ENCODE data around the gene GPR27.

Gene GPR27

DNA sequence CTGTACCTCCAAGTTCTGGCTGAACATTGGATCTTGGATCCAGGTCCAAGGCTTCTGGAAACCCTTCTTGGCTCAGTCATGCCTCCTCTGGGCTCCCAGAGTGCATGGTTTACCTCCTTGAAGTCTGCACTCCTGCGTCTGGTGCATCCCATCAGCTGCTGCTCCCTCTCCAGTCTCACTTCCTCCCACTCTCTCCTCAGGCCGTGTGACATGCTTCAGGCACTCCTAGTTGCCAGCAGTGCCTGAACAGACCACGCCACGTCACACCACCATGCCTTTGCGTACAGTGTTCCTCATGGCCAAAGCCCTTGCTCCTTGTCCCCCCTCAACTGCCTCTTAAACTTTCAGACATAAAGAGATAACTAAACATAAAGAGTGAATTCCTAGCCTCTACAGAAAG is 5.7 kb downstream of the GPR27 start:
- Mint-ChIP-seq H3K4me3 (no peak overlapping the region), H3K27ac (no peak overlapping the region), H3K36me3 (peaks cover 7% of the 10 kb centered on the region), H3K4me1 (peaks cover 6% of the 10 kb centered on the region), H3K9me3 (no peaks in the 10 kb centered on the region)
- DNase-seq (ENCODE audit: low spot score in 2 of 2): no peak
- ATAC-seq: peak; percentile 24

DNA sequence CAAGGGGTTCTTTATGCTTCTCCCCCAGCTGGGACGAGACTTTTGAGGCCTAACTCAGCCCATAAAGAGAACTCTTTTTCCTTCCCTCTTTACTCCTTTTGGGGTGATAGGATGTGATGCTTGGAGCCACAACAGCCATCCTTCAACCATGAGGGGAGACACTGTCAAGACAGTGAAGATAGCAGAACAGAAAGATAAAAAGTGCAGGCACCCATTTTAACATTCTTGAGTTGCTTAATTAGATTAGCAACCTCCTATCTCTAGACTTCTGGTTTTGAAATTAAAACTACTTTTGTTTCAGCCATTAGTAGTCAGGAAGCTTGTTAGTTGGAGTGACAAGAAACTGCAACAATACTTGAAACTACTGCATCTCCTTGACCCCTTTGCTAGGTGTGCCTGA is 6.5 kb downstream of the GPR27 start:
- no peak for DNase-seq (ENCODE audit: low spot score in 2 of 2)
- Mint-ChIP-seq H3K27ac (no peak overlapping the region), H3K4me3 (no peak overlapping the region), H3K4me1 (peaks cover 3% of the 10 kb centered on the region), H3K36me3 (peaks cover 3% of the 10 kb centered on the region), H3K9me3 (no peaks in the 10 kb centered on the region)
- no peak for ATAC-seq

DNA sequence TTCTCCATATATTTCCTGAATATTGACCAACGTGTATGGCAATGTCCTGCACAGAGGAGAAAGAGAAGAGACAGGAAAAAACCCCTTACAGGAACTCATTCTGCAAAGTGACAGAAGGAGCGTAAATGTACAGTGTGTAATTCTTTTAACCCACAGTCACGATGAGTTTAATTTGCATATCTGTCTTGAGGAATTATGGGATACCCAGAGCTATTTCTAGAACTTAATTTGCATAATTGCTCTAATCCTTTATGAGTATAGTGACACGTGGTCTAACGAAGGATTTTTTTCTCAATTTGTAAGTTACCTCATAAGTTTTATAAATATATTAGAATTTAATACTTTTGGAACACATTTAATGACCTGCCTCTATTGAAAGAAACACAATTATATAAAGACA is 9.8 kb downstream of the GPR27 start:
- DNase-seq (ENCODE audit: low spot score in 2 of 2) (no peak), ATAC-seq (no peak)
- no peak overlapping the region for H3K27ac Mint-ChIP-seq
- no peaks in the 10 kb centered on the region for H3K4me1 Mint-ChIP-seq
- H3K9me3 Mint-ChIP-seq: no peaks in the 10 kb centered on the region
- no peaks in the 10 kb centered on the region for H3K36me3 Mint-ChIP-seq
- no peak overlapping the region for H3K4me3 Mint-ChIP-seq

DNA sequence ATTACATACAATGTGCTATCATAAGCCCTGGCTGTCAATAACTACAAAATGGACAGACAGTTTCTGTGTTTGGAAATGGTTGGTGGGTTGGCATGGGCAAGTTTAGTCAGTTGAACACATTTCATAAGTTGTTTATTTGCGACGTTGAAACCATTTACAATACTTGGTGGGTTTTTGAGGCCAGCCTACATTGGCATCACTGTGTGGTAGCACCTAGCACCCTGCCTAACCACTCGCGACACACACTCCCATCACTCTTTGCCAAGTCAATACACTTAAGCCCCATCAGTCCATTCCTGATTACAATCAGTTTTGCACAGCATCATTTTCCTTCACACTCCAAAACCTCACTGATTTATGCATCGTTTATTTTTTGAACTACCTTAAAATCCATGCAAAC is 17.5 kb downstream of the GPR27 start:
- Mint-ChIP-seq H3K36me3 (no peaks in the 10 kb centered on the region), H3K4me3 (no peak overlapping the region), H3K9me3 (no peaks in the 10 kb centered on the region), H3K27ac (no peak overlapping the region), H3K4me1 (no peaks in the 10 kb centered on the region)
- ATAC-seq: no peak
- no peak for DNase-seq (ENCODE audit: low spot score in 2 of 2)

DNA sequence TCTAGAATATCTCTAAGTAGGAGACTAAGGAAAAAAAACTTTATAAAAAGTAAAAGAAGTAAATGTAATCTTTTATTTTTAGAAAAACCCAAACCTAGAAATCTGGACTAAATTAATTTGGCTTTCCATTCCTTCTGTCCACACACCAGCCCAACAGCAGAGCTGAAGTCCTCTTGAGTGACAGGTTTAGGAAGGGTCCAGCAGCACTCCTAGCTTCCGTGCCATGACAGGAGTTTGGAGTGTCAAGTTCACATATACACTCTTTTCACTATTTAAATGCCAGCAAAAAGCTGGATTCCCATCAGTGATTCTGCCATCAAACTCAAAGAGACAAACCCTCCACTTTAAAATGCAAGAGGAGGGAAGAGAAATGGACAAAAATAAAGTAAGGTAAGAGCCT is 18.2 kb downstream of the GPR27 start:
- no peak for DNase-seq (ENCODE audit: low spot score in 2 of 2)
- Mint-ChIP-seq H3K9me3 (no peaks in the 10 kb centered on the region), H3K4me3 (no peak overlapping the region), H3K27ac (no peak overlapping the region), H3K36me3 (no peaks in the 10 kb centered on the region), H3K4me1 (no peaks in the 10 kb centered on the region)
- no peak for ATAC-seq

DNA sequence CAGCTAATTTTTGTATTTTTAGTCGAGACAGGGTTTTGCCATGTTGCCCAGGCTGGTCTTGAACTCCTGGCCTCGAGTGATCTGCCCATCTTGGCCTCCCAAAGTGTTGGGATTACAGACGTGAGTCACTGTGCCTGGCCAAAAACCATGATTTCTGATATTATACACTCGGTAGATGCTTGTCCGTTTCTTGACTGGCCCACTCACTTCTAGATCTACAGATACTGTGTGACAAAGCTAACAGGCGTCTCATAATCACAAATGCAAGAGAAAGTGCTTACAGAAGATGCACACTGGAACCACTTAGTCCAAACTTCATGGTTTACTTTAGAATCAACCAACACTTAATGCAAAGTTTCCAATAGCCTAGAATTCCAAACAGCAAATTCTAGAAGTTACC is 22.9 kb downstream of the GPR27 start:
- no peak overlapping the region for H3K4me3 Mint-ChIP-seq
- no peak for DNase-seq (ENCODE audit: low spot score in 2 of 2)
- peaks cover 10% of the 10 kb centered on the region for H3K4me1 Mint-ChIP-seq
- ATAC-seq: peak; percentile 83
- H3K36me3 Mint-ChIP-seq: no peaks in the 10 kb centered on the region
- no peak overlapping the region for H3K27ac Mint-ChIP-seq
- H3K9me3 Mint-ChIP-seq: no peaks in the 10 kb centered on the region

DNA sequence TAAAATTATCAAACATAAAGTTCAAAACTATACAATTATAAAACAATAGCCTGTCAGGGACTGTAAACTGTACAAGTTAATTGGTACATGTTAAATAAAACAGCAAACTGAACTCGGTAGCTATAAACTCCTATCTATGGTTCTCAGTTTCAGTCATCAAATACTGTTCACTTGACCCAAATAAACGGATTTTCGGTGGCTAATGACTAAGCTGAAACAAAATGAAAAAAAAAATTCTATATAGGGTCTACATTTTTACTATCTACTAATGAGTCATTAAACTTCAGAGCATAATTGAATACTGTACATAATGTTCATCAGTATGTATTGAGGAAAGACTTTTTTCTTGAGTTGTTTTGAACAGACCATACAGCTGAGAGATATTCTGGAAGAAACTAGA is 24.7 kb downstream of the GPR27 start:
- H3K9me3 Mint-ChIP-seq: no peaks in the 10 kb centered on the region
- H3K27ac Mint-ChIP-seq: no peak overlapping the region
- peak; percentile 90 for ATAC-seq
- peaks cover 10% of the 10 kb centered on the region for H3K4me1 Mint-ChIP-seq
- no peaks in the 10 kb centered on the region for H3K36me3 Mint-ChIP-seq
- H3K4me3 Mint-ChIP-seq: no peak overlapping the region
- DNase-seq (ENCODE audit: low spot score in 2 of 2): no peak

DNA sequence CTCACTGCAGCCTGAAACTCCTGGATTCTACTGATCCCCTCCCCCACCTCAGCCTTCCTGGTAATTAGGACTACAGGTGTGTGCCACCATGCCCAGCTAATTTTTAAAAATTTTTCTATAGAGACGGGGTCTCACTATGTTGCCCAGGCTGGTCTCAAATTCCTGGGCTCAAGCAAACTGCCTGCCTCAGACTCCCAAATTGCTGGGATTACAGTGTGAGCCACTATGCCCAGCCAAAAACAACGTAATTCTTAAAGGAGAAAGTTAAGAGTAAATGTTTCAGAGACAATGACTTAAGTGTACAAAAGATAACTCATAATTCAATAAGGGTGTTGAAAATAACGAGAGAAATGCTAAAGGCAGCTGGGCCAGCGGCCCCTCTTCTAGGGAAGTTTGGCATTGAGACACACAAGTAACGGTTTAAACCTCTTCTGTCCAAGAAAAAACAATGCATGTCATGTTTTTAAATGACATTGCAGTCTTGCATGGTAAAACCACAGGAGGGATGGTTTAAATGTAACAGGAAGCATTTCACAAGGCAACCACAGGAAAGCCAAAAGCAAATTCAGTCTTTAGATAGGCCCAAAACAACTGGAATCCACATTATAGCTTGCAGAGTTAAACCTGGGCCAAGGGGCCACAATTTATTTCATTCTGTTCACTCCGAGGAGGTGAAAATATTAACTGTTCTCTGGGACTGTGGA is 26.2 kb downstream of the GPR27 start:
- no peak for DNase-seq (ENCODE audit: low spot score in 2 of 2)
- Mint-ChIP-seq H3K9me3 (no peaks in the 10 kb centered on the region), H3K4me1 (peaks cover 17% of the 10 kb centered on the region), H3K4me3 (no peak overlapping the region), H3K27ac (no peak overlapping the region), H3K36me3 (no peaks in the 10 kb centered on the region)
- peak; percentile 15 for ATAC-seq

DNA sequence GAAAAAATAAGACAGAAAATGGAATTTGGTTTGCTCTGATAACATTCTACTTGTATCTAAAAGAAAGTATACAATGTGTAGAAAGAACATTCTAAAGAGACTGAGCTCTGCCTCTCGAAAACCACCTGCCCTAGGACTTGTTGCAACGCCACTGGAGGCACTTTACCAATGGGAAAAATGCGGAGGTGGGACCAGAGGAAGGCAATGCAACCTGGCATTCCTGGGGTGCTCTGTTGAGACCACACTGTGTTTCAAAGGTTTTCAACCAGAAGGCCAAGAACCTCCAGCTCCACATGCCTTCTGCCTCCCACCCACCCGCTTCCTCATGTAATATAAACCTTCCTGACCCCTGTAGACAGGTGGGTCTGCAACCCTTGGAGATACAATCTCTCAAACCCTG is 26.8 kb downstream of the GPR27 start:
- no peak for DNase-seq (ENCODE audit: low spot score in 2 of 2)
- Mint-ChIP-seq H3K4me3 (no peak overlapping the region), H3K9me3 (no peaks in the 10 kb centered on the region), H3K36me3 (no peaks in the 10 kb centered on the region), H3K4me1 (peaks cover 20% of the 10 kb centered on the region), H3K27ac (no peak overlapping the region)
- ATAC-seq: no peak

DNA sequence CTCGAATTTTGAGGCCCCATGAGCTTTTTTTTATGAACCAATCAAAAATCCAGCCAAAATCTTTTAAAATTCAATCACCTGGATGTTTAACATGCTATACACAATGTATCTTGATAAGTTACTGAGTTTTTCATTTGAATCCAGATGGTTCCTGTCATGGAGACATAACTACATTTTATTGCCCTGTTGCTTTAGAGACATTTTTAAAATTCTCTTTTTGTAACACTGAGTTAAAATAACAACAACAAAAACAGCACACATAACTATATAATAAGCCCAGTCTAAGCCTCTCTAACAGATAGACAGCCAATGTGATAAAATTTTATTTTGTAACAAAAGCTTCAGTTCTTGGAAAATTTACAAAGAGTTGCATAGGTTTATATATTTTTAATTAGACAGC is 29.5 kb downstream of the GPR27 start:
- Mint-ChIP-seq H3K4me3 (no peak overlapping the region), H3K9me3 (no peaks in the 10 kb centered on the region), H3K36me3 (no peaks in the 10 kb centered on the region), H3K27ac (no peak overlapping the region), H3K4me1 (peaks cover 26% of the 10 kb centered on the region)
- DNase-seq (ENCODE audit: low spot score in 2 of 2): no peak
- ATAC-seq: no peak

DNA sequence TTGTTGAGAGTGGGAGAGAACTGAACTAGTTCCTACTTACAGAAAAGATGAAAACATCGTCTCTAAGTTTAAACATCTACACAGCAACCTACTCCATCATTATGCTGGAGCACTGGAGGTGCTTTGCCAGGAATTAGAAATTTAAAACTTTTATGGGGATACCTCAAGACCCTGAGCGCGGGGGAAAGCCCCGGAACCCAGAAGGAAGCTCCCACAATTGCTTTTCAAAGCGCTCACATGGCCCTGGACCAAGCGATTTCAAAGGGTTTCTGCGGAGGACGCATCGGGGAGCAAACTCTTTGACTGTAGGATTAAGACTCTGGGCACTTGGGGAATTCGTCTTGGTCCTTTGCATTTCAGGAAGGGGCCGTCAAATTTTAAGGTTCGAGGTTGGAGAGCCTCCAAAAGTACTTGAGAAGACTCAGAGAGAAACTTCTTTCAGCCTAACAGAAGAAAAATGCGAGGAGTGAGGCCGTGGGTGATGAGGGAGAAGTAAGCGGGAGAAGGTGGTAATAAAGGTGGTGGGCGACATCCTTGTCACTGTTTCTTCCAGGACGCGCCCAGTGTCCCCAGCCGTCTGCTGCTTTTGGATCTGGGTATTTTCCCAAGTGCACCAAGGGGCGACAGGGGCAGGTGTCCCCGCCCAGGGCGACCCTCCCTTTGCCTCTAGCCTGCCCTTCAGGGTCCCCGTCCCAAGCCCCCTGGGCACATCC is 30.7 kb downstream of the GPR27 start:
- ATAC-seq: no peak
- Mint-ChIP-seq H3K4me1 (peaks cover 24% of the 10 kb centered on the region), H3K4me3 (peak overlapping the region; percentile 76), H3K27ac (peak overlapping the region; percentile 63), H3K36me3 (no peaks in the 10 kb centered on the region), H3K9me3 (no peaks in the 10 kb centered on the region)
- no peak for DNase-seq (ENCODE audit: low spot score in 2 of 2)

DNA sequence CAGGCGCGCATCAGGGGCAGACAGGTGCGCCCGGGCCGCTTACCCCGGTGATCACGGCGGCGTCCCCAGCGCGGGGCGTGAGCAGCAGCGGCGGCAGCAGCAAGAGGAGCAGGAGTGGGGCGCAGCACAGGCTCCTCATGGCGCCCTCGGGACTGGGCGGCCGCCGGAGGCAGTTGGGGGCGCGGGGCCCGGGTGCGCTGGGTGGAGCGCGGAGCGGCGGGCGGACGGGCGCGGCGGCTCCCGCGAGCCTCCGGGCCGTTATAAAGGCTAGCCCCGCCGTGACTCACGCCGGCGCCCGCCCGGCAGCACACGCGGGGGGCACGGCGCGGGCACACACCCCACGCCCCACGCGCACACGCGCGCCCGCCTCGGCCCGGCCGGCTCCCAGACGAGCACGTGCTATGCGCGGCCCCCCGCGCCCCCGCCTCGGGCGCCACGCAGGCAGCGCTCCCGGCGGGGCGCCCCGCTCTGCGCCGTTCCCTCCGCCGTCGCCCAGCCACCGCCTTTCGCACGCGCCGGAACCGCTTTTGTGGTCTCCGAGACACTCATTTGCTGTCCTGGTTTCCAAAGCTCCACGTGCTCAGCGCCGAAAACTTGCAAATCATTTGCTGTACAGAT is 31.4 kb downstream of the GPR27 start, which contains the start of gene PROK2:
Gene PROK2, minus strand, starts transcription at position 235 of the 618 bp plus-strand sequence. Its CDS starts 96 bp downstream, at position 139.
- Mint-ChIP-seq H3K4me3 (peak within 1 kb of the TSS; percentile 76), H3K9me3 (no peaks in the 10 kb centered on the region), H3K36me3 (no peaks in the 10 kb centered on the region), H3K4me1 (peaks cover 18% of the 10 kb centered on the region), H3K27ac (peak within 1 kb of the TSS; percentile 63)
- peak; percentile 76 for ATAC-seq
- DNase-seq (ENCODE audit: low spot score in 2 of 2): peak in 1 of 2 donors; percentile 11

DNA sequence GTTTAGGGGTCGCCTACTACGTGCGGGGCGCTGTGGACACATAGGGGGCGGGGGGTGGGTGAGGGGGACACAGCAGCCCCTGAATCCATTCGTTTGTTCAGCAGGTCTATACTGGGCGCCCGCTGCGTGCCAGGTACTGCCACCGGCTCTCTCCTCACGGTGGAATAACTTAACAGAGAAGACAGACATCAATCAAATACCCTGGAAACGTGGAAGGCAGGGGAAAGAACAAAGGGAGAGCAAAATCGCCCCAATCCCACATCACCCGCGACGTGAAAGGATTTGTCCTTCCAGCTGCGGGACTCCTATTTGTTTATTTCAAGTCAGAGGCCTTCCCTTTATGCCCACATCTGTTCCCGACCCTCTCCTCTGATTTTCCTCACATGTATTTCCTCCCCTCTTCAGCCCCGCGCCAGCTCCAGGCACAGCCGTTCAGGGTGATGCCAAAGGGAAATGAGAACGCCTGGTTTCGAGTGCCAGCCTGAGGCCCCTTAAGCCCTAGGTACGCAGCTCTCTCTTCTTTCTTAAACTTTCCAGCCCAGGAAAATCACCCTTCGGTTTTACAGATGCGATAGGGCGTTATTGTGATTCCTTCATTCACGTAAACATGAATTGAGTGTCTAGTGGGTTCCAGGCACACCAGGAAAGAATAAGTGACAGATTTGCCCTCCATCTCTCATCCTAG is 32.0 kb downstream of the GPR27 start:
- Mint-ChIP-seq H3K4me3 (peak overlapping the region; percentile 76), H3K27ac (no peak overlapping the region), H3K4me1 (peaks cover 16% of the 10 kb centered on the region)

DNA sequence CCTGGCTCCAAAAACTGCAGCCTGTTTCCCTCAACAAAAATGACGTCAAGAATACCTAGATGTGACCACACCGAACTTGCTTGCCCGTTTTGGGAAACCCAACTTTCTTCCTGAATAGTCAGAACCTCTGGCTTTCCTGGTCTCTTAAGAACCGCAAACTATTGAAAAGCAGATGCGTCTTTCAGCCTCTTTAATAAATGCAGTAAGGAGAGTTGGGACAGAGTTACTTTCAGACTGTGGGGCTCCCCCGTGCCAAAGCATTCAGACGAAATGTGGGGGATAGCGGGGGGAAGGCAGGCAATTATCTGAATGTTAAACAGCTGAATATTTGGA is 32.5 kb downstream of the GPR27 start:
- Mint-ChIP-seq H3K9me3 (no peaks in the 10 kb centered on the region), H3K27ac (no peak overlapping the region)
- no peak for ATAC-seq

More for the DNA sequence above, 32.0 kb downstream of the GPR27 start:
- no peak for DNase-seq (ENCODE audit: low spot score in 2 of 2)
- Mint-ChIP-seq H3K9me3 (no peaks in the 10 kb centered on the region), H3K36me3 (no peaks in the 10 kb centered on the region)
- no peak for ATAC-seq

DNA sequence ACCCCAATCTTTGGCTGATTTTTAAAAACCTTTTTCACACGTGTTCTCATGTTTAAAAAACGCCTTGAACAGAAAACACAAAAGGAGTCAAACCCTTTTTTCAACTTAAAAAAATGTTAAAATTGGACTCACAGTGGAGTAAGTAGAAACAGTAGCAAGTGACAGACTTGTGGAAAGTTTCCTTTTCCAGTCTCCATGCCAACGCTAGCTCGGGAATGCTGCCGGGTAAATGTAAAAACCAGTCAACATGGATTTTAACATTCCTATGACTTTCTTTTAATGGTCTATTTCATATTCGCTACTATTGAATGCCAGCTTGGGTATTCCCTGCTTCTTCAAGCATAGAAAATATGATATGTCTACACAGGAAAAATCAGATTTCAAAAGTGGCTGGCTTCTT is 32.9 kb downstream of the GPR27 start:
- no peak overlapping the region for H3K4me3 Mint-ChIP-seq
- H3K36me3 Mint-ChIP-seq: no peaks in the 10 kb centered on the region
- ATAC-seq: no peak
- H3K27ac Mint-ChIP-seq: no peak overlapping the region
- H3K9me3 Mint-ChIP-seq: no peaks in the 10 kb centered on the region
- H3K4me1 Mint-ChIP-seq: peaks cover 16% of the 10 kb centered on the region
- DNase-seq (ENCODE audit: low spot score in 2 of 2): no peak

More for the DNA sequence above, 32.5 kb downstream of the GPR27 start:
- peaks cover 16% of the 10 kb centered on the region for H3K4me1 Mint-ChIP-seq
- no peaks in the 10 kb centered on the region for H3K36me3 Mint-ChIP-seq
- no peak for DNase-seq (ENCODE audit: low spot score in 2 of 2)
- peak overlapping the region; percentile 76 for H3K4me3 Mint-ChIP-seq

Measured in stimulated activated effector memory CD8-positive, alpha-beta T cell treated with anti-CD3 and anti-CD28 coated beads, Interleukin-12 subunit alpha, Interleukin-12 subunit beta, amount 100 ng/mL, for 72 hours (primary cell).